Stimulated activated CD4-positive, alpha-beta T cell treated with anti-CD3 and anti-CD28 coated beads, Interleukin-2, amount 100 ng/mL, for 48 hours (primary cell): ENCODE results near the gene BCL2L14.

ENCODE experiments used
- DNase-seq, 2 donors: peaks; one replicate each; pipeline ENCODE4 v3.0.0-alpha.2; 2020

BCL2L14 gene

DNA sequence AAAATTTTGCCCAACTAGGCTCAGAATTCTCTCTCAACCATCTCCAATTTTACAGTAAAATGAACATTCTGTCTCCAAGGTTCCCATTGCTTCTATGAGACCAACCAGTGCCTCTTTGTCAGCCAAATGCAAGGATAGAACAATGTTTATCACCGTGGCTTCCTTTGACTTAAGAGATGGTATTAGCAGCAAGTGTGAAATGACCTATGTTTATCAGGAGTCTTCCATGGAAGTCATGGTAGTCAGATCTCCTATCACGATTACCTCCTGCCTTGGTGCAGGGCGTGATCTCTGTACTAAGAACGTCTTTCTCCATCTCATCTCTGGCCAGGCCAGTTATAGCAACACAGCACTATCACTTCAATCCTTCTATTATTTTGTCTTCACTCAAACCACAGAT lies 6.1 kb upstream of the BCL2L14 start:
- no peak for DNase-seq

DNA sequence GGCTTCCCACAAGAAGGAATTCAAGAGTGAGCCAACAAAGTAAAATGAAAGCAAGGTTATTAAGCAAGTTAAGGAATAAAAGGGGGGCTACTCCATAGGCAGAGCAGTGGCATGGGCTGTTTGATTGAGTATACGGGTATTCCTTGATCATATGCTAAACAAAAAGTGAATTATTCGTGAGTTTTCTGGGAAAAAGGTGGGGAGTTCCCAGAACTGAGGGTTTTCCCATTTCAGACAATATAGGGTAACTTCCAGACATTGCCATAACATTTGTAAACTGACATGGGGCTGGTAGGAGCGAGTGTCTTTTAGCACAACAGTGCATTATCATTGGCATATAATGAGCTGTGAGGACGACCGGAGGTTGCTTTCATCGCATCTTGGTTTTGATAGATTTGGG lies 2.0 kb upstream of the BCL2L14 start:
- DNase-seq: no peak

DNA sequence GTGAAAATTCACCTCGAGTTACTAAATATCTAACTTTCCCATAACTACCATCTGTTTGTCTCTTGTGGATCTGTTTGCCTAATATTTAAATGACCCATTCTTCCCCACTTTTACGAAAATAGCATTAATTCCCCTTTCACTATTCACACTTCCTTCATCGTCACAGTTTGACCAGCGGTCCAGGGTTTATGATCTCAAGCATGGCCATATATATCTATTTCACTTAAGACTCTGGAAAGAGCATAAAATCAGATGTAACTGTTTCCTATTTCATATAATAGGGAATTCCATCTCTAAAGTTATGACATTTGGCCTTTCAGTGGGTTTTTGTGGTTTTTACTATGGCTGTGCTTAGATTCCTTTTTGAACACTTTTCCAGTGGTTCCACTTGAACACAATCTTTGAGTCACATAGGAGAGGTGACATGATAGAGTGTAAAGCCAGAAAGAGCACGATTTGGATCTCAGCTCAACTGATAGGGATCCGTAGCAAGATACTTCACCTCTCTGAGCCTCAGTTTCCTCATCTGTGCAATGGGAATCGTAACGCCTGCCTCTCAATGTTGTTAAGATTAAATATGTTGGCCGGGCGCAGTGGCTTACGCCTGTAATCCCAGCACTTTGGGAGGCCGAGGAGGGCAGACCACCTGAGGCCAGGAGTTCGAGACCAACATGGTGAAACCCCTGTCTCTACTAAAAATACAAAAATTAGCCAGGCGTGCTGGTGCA lies 754 bp upstream of the BCL2L14 start:
- DNase-seq: no peak

DNA sequence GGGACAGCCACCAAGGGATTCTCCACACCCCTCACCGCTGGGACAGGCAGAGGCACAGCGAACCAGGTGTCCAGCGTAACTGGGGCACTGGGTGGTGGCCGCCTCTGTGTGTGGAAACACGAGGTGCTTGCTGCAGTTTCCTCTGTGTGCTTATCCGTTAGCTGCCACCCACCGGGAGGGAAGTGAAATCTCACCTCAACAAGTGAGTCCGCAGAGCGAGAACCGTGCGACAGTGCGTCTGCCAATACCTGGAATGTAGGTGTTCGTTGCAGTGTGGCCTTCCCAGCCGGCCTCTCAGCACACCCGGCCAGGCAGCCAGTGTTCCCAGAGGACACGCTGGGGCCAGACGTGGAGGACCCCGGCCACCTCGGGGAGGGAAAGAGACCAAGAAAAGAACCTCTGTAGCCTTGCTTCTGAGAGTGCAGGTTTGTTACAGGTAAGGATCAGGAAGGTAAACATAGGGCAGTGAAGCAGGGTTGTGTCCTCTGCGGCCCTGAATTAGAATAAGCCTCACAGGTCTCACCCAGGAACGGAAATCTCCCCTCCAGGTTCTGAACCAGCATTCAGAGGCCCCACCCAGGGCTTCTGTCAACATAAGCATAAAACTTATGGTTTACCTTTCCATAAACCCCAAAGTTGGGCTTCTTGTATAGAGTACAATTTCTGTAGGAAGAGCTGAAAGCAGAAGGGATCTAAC lies 1.5 kb downstream of the BCL2L14 start:
- DNase-seq: peak; percentile 9 to 24

DNA sequence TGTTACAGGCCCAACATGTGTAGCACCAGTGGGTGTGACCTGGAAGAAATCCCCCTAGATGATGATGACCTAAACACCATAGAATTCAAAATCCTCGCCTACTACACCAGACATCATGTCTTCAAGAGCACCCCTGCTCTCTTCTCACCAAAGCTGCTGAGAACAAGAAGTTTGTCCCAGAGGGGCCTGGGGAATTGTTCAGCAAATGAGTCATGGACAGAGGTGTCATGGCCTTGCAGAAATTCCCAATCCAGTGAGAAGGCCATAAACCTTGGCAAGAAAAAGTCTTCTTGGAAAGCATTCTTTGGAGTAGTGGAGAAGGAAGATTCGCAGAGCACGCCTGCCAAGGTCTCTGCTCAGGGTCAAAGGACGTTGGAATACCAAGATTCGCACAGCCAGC lies 8.6 kb downstream of the BCL2L14 start:
- DNase-seq: no peak

DNA sequence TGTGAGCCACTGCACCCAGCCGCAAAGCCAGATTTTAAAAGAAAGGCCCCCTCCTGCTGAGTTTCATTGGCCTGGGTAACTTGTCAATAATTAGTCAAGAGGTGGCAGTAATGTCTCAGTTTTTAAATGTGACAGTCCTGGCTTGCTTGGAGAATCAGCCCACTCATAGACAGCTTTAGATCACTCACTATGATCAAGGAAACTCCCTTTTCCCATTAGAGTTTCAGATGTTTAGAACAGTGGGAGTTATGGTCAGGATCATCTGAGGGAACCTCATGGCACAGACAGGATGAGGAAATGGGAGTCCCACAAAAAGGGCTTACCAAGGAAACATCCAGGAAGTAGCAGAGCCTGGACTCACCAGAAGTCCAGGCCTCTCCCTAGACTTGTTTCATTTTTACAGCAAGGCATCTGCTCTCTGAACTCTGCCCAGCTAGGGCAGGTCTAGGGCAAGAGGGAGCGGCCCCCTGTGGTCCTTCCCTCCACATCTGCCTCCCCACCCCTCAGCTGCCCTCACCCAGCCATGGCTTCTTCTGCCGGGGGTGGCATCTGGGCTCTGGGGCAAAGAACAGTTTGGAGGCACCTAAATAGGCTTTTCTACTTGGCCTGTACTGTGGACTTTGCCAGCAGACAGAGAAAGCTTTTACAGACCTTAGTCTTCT lies 11.2 kb downstream of the BCL2L14 start:
- DNase-seq: no peak

DNA sequence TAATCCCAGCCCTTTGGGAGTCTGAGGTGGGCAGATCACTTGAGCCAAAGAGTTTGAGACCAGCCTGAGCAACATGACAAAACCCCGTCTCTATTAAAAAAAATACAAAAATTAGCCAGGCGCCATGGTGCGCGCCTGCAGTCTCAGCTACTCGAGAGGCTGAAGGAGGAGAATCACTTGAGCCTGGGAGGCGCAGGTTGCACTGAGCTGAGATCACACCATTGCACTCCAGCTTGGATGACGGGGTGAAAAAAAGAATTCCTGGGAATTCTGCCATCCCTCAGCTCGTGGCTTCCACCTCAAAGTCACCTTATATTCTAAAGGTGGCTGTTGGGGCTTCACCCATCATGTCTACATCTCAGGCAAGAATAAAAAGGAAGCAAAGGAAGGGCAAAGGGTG lies 12.9 kb downstream of the BCL2L14 start:
- DNase-seq: no peak

DNA sequence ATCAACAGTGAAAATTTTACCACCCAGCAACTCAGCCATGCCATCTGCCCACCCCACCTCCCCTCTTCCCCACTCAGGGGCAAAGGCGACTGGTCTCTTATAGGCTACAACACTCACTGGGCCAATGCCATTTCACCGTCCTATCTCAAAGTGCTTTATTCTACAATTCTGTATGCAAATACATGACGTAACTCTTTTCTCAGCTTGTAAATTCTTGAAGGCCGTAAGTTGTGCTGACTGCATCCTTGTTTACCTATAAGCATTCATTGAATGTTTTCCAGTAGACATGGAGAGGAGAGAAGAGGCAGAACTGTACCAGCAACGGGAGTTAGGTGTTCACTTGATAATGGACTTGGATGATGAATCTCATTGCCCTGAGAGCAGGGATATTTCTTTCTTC lies 15.6 kb downstream of the BCL2L14 start:
- no peak for DNase-seq

DNA sequence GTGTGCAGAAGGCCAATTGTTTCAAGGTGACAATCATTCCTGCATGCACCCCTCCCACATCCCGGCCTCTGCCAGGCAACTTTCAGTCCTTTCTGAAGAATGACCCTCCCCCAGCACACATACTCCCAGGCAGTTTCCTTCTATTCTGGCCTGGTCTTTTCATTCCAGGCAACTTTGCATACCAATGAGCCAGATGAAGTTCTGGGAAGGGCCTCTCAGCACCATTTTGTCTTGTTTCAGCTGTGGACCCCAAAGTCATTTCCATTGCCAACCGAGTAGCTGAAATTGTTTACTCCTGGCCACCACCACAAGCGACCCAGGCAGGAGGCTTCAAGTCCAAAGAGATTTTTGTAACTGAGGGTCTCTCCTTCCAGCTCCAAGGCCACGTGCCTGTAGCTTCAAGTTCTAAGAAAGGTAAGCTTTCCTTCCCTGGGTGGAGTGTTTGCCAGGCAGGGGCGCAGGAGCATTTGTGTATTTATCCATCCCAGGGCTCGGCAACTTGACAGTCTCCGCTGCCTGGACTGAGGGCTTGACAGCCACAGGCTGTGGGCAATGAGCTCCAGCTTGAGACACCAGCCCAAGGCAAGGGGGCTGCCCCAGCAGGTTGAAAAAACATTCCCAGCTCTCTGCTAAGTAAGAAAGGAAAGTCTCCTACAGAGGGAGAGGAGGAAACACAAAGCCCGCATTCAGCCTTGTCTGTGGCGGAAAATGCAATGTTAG lies 16.4 kb downstream of the BCL2L14 start:
- DNase-seq: no peak

DNA sequence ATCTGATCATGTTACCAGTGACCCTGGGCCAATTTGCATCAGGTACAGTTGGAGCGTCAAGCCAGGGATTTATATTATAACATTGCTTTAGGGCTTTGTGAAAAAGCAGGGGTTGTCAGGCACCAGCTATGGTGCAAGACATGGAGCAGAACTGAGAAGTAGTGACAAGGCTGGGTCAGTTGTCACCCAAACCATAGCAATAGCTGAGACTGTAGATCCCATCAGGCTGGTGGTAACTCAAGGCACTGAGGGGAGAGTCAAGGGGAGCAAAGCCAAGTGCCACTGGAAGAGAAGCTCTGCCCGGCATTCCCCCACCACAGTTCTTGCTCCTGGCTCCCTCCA lies 16.9 kb downstream of the BCL2L14 start:
- no peak for DNase-seq

DNA sequence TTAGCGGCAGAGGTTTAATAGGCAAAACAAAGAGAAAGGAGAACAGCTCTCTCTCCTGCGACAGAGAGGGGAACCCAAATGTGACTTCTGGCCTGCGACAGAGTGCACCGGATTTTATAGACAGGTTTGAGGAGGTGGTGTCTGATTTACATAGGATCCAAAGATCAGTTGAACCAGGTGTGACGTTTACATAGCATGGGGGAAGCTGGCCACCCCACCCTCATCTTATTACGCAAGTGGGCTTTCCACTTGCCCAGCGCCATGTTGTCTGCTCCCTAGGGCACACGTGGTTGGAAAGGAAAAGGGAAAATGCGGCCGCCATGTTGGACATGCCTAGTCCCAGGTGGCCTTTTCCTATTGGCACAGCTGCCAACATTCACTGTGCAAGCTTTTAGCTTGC lies 17.4 kb downstream of the BCL2L14 start:
- DNase-seq: no peak

DNA sequence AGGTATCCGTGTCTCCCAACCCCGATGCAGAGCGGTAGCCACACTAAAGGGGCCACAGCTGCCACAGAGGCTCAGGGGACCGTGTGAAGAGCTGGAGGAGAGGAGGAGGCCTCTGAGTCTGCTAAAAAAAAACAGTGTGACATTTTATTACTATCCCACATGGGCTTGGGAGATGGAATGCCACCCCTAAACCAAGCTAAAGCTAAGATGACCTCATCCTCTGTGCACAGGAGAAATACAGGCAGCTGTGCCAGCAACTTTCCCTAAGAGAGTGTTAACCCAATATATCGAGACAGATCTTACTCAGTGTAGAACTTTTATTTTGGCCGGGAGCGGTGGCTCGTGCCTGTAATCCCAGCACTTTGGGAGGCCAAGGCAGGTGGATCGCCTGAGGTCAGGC lies 18.0 kb downstream of the BCL2L14 start:
- no peak for DNase-seq

DNA sequence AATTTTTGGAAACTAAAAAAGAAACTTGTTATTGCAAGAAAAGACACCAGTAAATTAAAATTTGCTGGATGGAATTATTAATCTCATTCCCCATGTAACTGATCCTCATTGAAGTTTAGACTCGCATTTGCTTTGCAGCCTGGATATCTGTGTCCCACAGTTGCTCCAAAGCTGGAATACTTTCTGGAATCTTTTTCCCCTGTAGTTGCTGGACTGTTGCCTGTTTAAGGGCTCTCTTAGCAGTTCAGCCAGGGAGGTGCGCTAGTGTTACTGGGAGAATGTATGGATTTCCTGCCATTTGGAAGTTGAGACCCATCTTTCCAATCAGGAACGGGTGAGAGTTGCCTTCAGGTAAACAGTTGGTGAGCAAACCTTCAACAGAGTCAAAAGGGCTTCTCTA lies 20.3 kb downstream of the BCL2L14 start:
- DNase-seq: no peak

DNA sequence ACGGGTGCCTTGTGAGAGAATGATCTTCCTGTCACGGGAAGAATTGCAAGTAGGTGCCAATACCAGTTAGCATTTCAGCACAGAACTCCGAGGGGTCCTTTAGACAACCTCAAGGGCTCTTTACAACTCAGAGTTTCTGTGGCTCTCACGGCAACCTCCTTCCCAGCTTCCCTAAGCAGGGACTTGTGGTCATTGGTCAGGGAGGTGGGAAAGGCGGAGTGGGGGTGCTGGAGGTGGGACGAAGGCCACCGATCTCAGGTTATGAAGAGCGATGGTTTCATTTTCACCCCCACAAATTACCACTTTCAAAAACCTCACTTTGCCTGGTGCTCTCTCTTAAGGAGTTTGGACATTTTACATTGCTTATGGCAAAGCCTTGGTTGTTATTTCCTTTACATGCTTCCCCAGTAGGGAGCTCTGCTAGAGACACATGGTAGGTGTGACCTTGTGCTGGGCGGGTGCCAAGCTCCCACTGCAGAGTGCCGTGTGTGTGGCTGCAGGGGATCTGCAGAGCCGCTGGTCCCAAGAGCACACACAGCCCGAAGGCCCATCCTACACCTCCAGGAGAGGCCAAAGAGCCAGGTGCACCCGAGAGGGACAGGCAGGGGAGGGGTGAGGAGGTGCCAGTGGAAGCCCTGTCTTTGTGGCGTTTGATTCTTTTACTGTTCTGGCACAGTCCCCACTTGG lies 21.4 kb downstream of the BCL2L14 start:
- no peak for DNase-seq

DNA sequence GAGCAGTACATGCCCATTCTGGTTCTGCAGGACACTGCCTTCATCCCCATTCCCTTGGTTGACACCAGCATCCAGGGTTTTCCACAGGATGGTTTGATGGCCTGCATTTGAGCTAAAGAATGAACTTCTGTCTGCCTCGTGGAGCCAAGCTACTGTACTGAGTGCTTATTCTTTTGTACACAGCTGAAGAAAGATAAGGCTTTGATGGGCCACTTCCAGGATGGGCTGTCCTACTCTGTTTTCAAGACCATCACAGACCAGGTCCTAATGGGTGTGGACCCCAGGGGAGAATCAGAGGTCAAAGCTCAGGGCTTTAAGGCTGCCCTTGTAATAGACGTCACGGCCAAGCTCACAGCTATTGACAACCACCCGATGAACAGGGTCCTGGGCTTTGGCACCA lies 23.7 kb downstream of the BCL2L14 start:
- no peak for DNase-seq

DNA sequence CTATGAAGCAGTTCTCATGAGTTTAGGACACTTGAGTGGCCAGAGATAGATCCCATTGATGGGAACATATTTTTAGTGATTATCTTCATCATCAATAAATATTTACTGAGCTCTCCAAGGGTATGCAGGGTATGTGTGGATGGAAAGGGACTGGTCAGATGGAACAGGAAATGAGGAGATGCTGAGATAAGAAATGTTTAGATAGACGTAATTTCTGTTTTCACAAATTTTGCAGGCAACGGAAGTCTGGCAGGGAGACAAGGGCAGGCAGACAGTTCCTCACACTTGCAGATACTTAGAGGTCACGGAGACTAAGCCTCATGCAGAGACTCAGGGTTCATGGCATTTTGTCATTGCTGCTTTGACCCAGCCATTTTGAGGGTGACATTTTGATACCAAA lies 24.3 kb downstream of the BCL2L14 start:
- no peak for DNase-seq

DNA sequence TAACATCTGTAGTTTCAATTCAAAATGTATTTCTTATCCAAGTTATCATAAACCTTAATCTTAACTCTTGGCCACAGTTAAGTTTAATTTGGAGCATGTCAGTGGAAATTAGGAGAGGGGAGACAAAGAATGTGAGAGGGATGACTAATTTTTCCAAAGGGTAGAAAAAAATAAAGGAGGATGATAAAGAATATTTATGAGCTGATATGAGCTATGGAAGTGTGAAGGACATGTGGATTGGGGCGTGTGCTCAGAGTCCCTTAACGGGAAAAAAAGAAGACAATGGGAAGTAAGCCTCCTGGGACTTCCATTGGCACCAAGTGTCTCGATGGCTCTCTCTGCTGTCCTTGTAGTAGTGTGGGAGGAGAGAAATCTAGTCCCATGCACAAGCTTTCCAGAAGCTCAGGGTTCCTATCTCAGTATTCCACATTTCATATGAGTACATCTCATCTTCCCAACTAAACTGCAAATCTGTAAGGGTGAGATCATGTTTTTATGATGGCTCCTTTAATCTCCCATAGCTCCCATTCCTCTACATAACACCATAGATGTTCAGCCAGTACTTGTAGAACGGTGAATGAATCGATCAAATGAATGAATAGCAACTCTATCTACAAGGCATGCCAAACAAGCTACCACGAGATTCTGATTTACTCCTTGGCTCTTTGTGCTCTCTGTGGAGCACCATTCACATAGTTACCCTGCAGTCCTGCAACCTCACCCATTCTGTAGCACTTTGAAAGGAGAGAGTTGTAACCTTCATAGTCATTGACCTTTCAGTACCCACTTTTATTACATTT lies 27.4 kb downstream of the BCL2L14 start:
- no peak for DNase-seq

DNA sequence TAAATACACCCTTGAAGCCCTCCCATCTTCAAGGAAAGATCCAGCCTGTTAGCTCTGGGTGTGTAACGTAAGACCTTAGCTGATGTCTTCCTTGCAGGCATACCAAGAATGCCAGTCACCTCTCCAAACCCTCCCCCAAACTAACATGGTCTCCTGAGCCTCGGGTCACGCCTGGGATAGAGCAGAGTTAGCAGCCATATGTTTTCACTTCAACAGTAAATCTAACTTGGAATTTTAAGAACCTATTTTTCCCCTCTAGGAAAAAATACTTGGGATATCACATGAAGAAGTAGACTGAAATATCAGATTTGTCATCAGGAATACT lies 27.9 kb downstream of the BCL2L14 start:
- no peak for DNase-seq

DNA sequence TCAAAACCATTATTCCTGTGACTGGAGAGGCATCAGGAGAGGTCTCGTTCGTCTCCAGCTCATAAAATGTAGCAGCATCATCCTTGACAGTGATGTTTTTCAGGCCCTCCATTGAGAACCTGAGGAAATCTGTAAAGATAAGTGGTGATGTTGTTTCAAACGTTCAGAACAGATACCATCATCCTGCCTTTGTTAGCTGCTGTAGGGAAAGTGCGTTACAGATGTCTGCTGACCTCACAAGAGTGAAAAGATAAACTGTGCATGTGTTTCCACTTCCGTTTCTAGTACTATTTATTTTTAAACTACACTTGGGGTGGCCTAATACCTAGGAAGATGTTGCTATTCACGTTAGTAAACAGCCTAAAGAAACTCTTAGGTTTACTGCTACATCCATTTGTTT lies 28.4 kb downstream of the BCL2L14 start:
- no peak for DNase-seq

DNA sequence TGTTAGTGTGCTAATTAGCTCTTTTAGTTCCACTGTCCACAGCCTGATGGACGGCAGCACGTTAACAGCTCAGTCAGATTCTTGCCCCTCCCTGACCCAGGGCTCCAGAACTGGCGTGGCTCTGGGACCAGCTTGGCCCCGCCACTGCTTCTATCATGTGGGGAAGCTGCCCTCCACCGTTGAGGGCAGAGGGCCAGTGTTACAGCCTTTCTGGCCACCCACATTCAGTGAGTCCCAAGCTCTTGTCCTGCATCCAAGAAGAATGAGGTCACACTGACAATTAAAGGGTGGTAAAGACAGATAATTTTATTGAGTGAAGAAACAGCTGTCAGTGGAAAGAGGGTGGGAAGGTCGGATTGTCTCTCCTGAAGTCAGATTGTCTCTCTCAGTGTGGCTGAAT lies 36.9 kb downstream of the BCL2L14 start:
- DNase-seq: no peak

DNA sequence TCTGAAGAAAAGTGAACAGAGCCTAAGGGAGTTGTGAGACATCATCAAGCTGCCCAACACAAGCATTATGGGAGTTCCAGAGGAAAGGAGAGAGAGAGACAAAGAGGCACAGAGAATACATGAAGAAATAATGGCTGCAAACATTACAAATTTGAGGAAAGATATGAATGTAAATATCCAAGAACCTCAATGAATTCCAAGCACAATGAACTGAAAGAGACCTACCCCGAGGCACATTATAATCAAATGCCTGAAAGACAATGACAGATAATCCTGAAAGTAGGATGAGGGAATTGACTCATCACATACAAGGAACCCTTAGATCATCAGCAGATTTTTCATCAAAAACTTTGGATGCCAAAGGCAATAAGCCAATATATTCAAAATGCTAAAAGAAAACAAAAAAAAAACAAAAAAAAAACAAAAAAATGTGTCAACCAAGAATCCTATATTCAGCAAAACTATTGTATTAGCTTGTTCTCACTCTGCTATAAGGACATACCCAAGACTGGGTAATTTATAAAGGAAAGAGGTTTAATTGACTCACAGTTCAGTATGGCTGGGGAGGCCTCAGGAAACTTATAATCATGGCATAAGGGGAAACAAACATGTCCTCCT lies 37.8 kb downstream of the BCL2L14 start:
- no peak for DNase-seq
